Measurements from ENCODE around the gene ZFAND6.

ZFAND6 gene

GRCh38 chr15:80136854-80137253 is 77.4 kb downstream of the ZFAND6 start:
- H3K4me3 ChIP-seq (ENCODE audit: control insufficient read depth, low read depth, low read length) = no peak overlapping the region
- TF ChIP-seq CTCF (IDR thresholded peaks at IDR 0.05; ENCODE audit: control insufficient read depth, insufficient read depth, low read depth, low read length, missing control alignments) = no peak

GRCh38 chr15:80138961-80139360 is 79.5 kb downstream of the ZFAND6 start:
- no peak for DNase-seq (ENCODE audit: low read depth)
- no peak for TF ChIP-seq CTCF (IDR thresholded peaks at IDR 0.05; ENCODE audit: control insufficient read depth, insufficient read depth, low read depth, low read length, missing control alignments)
- H3K4me3 ChIP-seq (ENCODE audit: control insufficient read depth, low read depth, low read length) = no peak overlapping the region

More at GRCh38 chr15:80136854-80137253, 77.4 kb downstream of the ZFAND6 start:
- DNase-seq (ENCODE audit: low read depth) = no peak

GRCh38 chr15:80140909-80141308 is 81.4 kb downstream of the ZFAND6 start:
- DNase-seq (ENCODE audit: low read depth) = no peak
- TF ChIP-seq CTCF (IDR thresholded peaks at IDR 0.05; ENCODE audit: control insufficient read depth, insufficient read depth, low read depth, low read length, missing control alignments) = no peak
- no peak overlapping the region for H3K4me3 ChIP-seq (ENCODE audit: control insufficient read depth, low read depth, low read length)

GRCh38 chr15:80141916-80142598 is 82.6 kb downstream of the ZFAND6 start:
- TF ChIP-seq CTCF (IDR thresholded peaks at IDR 0.05; ENCODE audit: control insufficient read depth, insufficient read depth, low read depth, low read length, missing control alignments) = no peak
- no peak for DNase-seq (ENCODE audit: low read depth)
- no peak overlapping the region for H3K4me3 ChIP-seq (ENCODE audit: control insufficient read depth, low read depth, low read length)

- no peak overlapping the region for H3K4me3 ChIP-seq (ENCODE audit: control insufficient read depth, low read depth, low read length)
- TF ChIP-seq CTCF (IDR thresholded peaks at IDR 0.05; ENCODE audit: control insufficient read depth, insufficient read depth, low read depth, low read length, missing control alignments) = no peak
- DNase-seq (ENCODE audit: low read depth) = no peak
These were observed 83.2 kb downstream of the ZFAND6 start for GRCh38 chr15:80142646-80143045.

GRCh38 chr15:80151148-80151547 is 91.7 kb downstream of the ZFAND6 start:
- no peak for DNase-seq (ENCODE audit: low read depth)
- H3K4me3 ChIP-seq (ENCODE audit: control insufficient read depth, low read depth, low read length) = no peak overlapping the region
- TF ChIP-seq CTCF (IDR thresholded peaks at IDR 0.05; ENCODE audit: control insufficient read depth, insufficient read depth, low read depth, low read length, missing control alignments) = no peak

Measured in AG09309 (cell line).